HCT116 (cell line): ENCODE data around the gene TOX2. TPM values are rescaled to one million over a fixed set of nuclear protein-coding genes. Genes with fewer than 3 reads are reported as not detected.

Experiments
- ATAC-seq: fragments of 200-7000 bp; cut with Tn5 transposase; 2 replicates; pipeline ENCODE4 v1.9.1; 2020; ENCODE audit warnings: mild to moderate bottlenecking, moderate library complexity
- BruUV-seq: library from RNA; stranded (reverse); fragments of 400-500 nt; replicated peaks from 2 replicates; lab custom pipeline; 2021; lab: Mats Ljungman, UMichigan
- CTCF ChIA-PET: fragments of 300-600 bp; sonication (Branson Sonifier 250); formaldehyde crosslinking; loops from one replicate; lab custom pipeline; 2021; ENCODE audit warnings: antibody characterized with exemption; lab: Charles Lee
- POLR2A ChIA-PET: fragments of 300-600, 350-600 bp; sonication (Branson Sonifier 250); formaldehyde crosslinking; loops from one replicate; lab custom pipeline; 2021; ENCODE audit warnings: antibody characterized with exemption; lab: Charles Lee
- RAD21 ChIA-PET, 2 experiments: fragments of 300-600 bp; sonication (Branson Sonifier 250); formaldehyde crosslinking; loops; one replicate each; lab custom pipeline; 2023; ENCODE audit warnings: low total read pairs in 2 of 2; ENCODE audit not compliant: uncharacterized antibody in 2 of 2, unreplicated experiment in 2 of 2, low non-redundant PET in 1 of 2; lab: Charles Lee
- DNase-seq: peaks from one replicate; pipeline ENCODE4 v3.0.0-alpha.2; 2010; ENCODE audit warnings: low read depth, low spot score
- H2AFZ ChIP-seq: fragments of 200-600 bp; shearing (Covaris generic), sonication (generic); 2 replicates; pipeline ENCODE4 v1.6.1; 2017; ENCODE audit warnings: low read depth, mixed run types, mixed read lengths, antibody characterized with exemption, low read length; ENCODE audit not compliant: poor library complexity, severe bottlenecking
- H3K27ac ChIP-seq: 2 replicates; pipeline ENCODE4 v1.5.1; 2012; ENCODE audit warnings: low read depth, low read length
- H3K27me3 ChIP-seq: fragments of 200-600 bp; sonication (generic); 2 replicates; pipeline ENCODE4 v1.6.1; 2016; ENCODE audit warnings: mixed run types, low read length, mixed read lengths; ENCODE audit not compliant: insufficient read depth
- H3K36me3 ChIP-seq, 2 experiments: fragments of 200-500 bp in 1 of 2; fragments of 200-600 bp in 1 of 2; sonication (Bioruptor generic) in 1 of 2; sonication (generic) in 1 of 2; 2 replicates each; pipeline versions ENCODE4 v1.5.1 to v1.6.1; 2014 to 2016; ENCODE audit warnings: low read length in 2 of 2, inconsistent platforms in 1 of 2, mixed read lengths in 1 of 2, mixed run types in 1 of 2; ENCODE audit not compliant: insufficient read depth in 2 of 2, control insufficient read depth in 1 of 2
- H3K4me1 ChIP-seq, 2 experiments: fragments of 200-600 bp in 1 of 2; sonication (generic) in 1 of 2; 2 replicates each; pipeline versions ENCODE4 v1.5.1 to v1.6.1; 2012 to 2017; ENCODE audit warnings: low read length in 2 of 2, inconsistent platforms in 1 of 2, mild to moderate bottlenecking in 1 of 2, mixed read lengths in 1 of 2, mixed run types in 1 of 2, moderate library complexity in 1 of 2; ENCODE audit not compliant: insufficient read depth in 2 of 2, control insufficient read depth in 1 of 2
- H3K4me2 ChIP-seq: fragments of 200-600 bp; sonication (generic); 2 replicates; pipeline ENCODE4 v1.6.1; 2017; ENCODE audit warnings: mixed run types, low read length, mixed read lengths
- H3K4me3 ChIP-seq, 2 experiments: fragments of 200-600 bp in 1 of 2; sonication (generic) in 1 of 2; replicated peaks in 1 of 2; 2 replicates each; pipeline ENCODE4 v1.5.1; 2011 to 2016; ENCODE audit warnings: low read length in 2 of 2, control low read depth in 1 of 2, low read depth in 1 of 2, mild to moderate bottlenecking in 1 of 2, mixed read lengths in 1 of 2, mixed run types in 1 of 2
- H3K79me2 ChIP-seq: fragments of 200-600 bp; sonication (generic); 2 replicates; pipeline ENCODE4 v1.6.1; 2017; ENCODE audit warnings: mild to moderate bottlenecking, mixed run types, low read length, moderate library complexity, mixed read lengths; ENCODE audit not compliant: insufficient read depth
- H3K9ac ChIP-seq: fragments of 200-600 bp; sonication (generic); 2 replicates; pipeline ENCODE4 v1.6.1; 2016; ENCODE audit warnings: low read length, mixed read lengths
- H3K9me2 ChIP-seq: fragments of 200-600 bp; sonication (generic), shearing (Covaris generic); 2 replicates; pipeline ENCODE4 v1.6.1; 2017; ENCODE audit warnings: mixed run types, mild to moderate bottlenecking, moderate library complexity; ENCODE audit not compliant: insufficient read depth
- H3K9me3 ChIP-seq, 2 experiments: fragments of 200-500 bp in 1 of 2; fragments of 200-600 bp in 1 of 2; sonication (Bioruptor generic) in 1 of 2; sonication (generic) in 1 of 2; 2 replicates each; pipeline ENCODE4 v1.6.1; 2014 to 2017; ENCODE audit warnings: low read length in 2 of 2, mixed read lengths in 2 of 2, inconsistent platforms in 1 of 2, low read depth in 1 of 2, mild to moderate bottlenecking in 1 of 2, mixed run types in 1 of 2, moderate library complexity in 1 of 2; ENCODE audit not compliant: control insufficient read depth in 1 of 2, insufficient read depth in 1 of 2
- H4K20me1 ChIP-seq: fragments of 200-600 bp; sonication (generic), shearing (Covaris generic); 2 replicates; pipeline ENCODE4 v1.6.1; 2017; ENCODE audit warnings: mixed run types, mild to moderate bottlenecking, moderate library complexity; ENCODE audit not compliant: insufficient read depth
- CEBPB ChIP-seq: IDR thresholded peaks from 2 replicates; pipeline ENCODE4 v1.6.1; 2012; ENCODE audit warnings: low read depth
- EGR1 ChIP-seq: IDR thresholded peaks from 2 replicates; pipeline ENCODE4 v1.6.1; 2012; ENCODE audit warnings: low read depth
- EZH2 ChIP-seq: fragments of 200-600 bp; sonication (generic); IDR thresholded peaks from 2 replicates; pipeline ENCODE4 v1.6.1; 2017; ENCODE audit warnings: antibody characterized with exemption, mixed run types
- EZH2phosphoT487 ChIP-seq: fragments of 200-600 bp; IDR thresholded peaks from 2 replicates; pipeline ENCODE4 v1.6.1; 2018; ENCODE audit warnings: antibody characterized with exemption, borderline replicate concordance
- FOSL1 ChIP-seq: IDR thresholded peaks from 2 replicates; pipeline ENCODE4 v1.6.1; 2012; ENCODE audit warnings: low read depth
- JUND ChIP-seq: IDR thresholded peaks from 2 replicates; pipeline ENCODE4 v1.6.1; 2012
- POLR2A ChIP-seq: IDR thresholded peaks from 2 replicates; pipeline ENCODE4 v1.7.0; 2011; ENCODE audit warnings: borderline replicate concordance; ENCODE audit not compliant: insufficient read depth, insufficient read length; ENCODE audit errors: extremely low read depth
- RAD21 ChIP-seq: IDR thresholded peaks from 2 replicates; pipeline ENCODE4 v1.6.1; 2012; ENCODE audit warnings: low read depth, mild to moderate bottlenecking
- SRF ChIP-seq: IDR thresholded peaks from 2 replicates; pipeline ENCODE4 v1.6.1; 2012; ENCODE audit warnings: low read depth
- TCF7L2 ChIP-seq: IDR thresholded peaks from 2 replicates; pipeline ENCODE4 v1.7.0; 2011; ENCODE audit warnings: borderline replicate concordance, inconsistent platforms; ENCODE audit not compliant: insufficient read depth, insufficient read length; ENCODE audit errors: extremely low read depth
- YY1 ChIP-seq: IDR thresholded peaks from 2 replicates; pipeline ENCODE4 v1.6.1; 2011; ENCODE audit warnings: low read length, low read depth, moderate library complexity, mild to moderate bottlenecking; ENCODE audit not compliant: insufficient replicate concordance; ENCODE audit errors: extremely low read depth
- ZNF274 ChIP-seq: fragments of 200-500 bp; sonication (Bioruptor generic); IDR thresholded peaks from 2 replicates; pipeline ENCODE4 v1.6.1; 2014; ENCODE audit warnings: mild to moderate bottlenecking, low read depth, low read length, inconsistent platforms
- intact Hi-C: fragments of 100-400 bp; cut with micrococcal nuclease; formaldehyde crosslinking; loops from 2 replicates; pipeline ENCODE4 v1.10.0; 2022
- total RNA-seq: library from RNA; stranded (reverse); gene quantifications from one replicate; pipeline ENCODE4 v1.2.1, GENCODE V29; 2021; ENCODE audit not compliant: unreplicated experiment
- TF ChIP-seq, protein P1 (sequence below): IDR thresholded peaks from 2 replicates; pipeline ENCODE4 v1.6.1; 2012
- TF ChIP-seq, protein P2 (sequence below): IDR thresholded peaks from 2 replicates; pipeline ENCODE4 v1.6.1; 2012
- TF ChIP-seq, protein P3 (sequence below), 3 experiments: fragments of 200-600 bp in 1 of 3; sonication (generic) in 1 of 3; IDR thresholded peaks in 2 of 3; conservative IDR thresholded peaks in 1 of 3; 2 replicates each; pipeline ENCODE4 v1.5.1; 2012 to 2017; ENCODE audit warnings: low read depth in 2 of 3, low read length in 2 of 3, antibody characterized with exemption in 1 of 3, borderline replicate concordance in 1 of 3, control low read depth in 1 of 3, mild to moderate bottlenecking in 1 of 3, mixed read lengths in 1 of 3, mixed run types in 1 of 3, moderate library complexity in 1 of 3; ENCODE audit not compliant: insufficient read depth in 1 of 3

TOX2 gene
- total RNA-seq, 1 experiment from 2014 or later: 39.6 TPM

DNA sequence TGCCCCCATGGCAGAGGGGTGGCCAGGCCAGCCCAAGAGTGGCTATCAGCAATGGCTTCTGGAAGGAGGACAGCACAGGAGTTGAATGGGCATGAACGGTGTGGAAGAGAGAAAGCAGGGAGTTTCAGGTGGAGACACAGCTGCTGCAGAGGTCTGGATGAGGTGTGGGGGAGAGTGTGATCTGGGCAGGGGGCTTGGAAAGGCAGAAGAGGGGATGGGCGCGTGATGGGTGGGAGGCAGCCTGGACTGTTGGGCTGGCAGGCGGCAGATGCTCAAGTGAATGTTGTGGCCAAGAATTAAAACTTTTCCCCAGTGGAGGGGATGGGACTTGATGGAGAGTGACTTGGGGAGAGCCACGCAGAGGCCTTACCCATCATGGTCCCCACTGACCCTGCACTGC, 46.5 kb downstream of the TOX2 start:
- POLR2A ChIA-PET: interaction anchor here (1.1 kb wide), 1 partner anchor 20 kb away, joined by 3 read pairs; no protein-coding TSS in a partner anchor
- Histone ChIP-seq H4K20me1 (no peaks in the 10 kb centered on the region), H3K79me2 (peaks cover 23% of the 10 kb centered on the region; the same call in 1 of the 2 replicates), H3K27me3 (no peaks in the 10 kb centered on the region), H3K9ac (no peak overlapping the region), H2AFZ (no peak overlapping the region), H3K4me1 (peaks cover 51 to 95% of the 10 kb centered on the region in 2 experiments), H3K27ac (no peak overlapping the region), H3K36me3 (no peaks in the 10 kb centered on the region), H3K9me2 (no peaks in the 10 kb centered on the region), H3K9me3 (peaks cover 0 to 6% of the 10 kb centered on the region in 2 experiments; a peak in 1 of 4 replicates), H3K4me3 (no peak overlapping the region), H3K4me2 (no peak overlapping the region)
- ATAC-seq (no peak), DNase-seq (no peak)
- CTCF ChIA-PET: interaction anchor here (1.1 kb wide), 1 partner anchor 22 kb away, joined by 3 read pairs; no protein-coding TSS in a partner anchor
- BruUV-seq: no TSS peak
- intact Hi-C loops: no loop called here
- RAD21 ChIA-PET: no interaction called here
- TF ChIP-seq EGR1: no peak
- TF ChIP-seq TCF7L2: no peak
- TF ChIP-seq, protein P1, sequence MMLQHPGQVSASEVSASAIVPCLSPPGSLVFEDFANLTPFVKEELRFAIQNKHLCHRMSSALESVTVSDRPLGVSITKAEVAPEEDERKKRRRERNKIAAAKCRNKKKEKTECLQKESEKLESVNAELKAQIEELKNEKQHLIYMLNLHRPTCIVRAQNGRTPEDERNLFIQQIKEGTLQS: no peak
- no peak for TF ChIP-seq EZH2
- no peak for TF ChIP-seq ZNF274
- TF ChIP-seq YY1: no peak
- no peak for TF ChIP-seq CEBPB

DNA sequence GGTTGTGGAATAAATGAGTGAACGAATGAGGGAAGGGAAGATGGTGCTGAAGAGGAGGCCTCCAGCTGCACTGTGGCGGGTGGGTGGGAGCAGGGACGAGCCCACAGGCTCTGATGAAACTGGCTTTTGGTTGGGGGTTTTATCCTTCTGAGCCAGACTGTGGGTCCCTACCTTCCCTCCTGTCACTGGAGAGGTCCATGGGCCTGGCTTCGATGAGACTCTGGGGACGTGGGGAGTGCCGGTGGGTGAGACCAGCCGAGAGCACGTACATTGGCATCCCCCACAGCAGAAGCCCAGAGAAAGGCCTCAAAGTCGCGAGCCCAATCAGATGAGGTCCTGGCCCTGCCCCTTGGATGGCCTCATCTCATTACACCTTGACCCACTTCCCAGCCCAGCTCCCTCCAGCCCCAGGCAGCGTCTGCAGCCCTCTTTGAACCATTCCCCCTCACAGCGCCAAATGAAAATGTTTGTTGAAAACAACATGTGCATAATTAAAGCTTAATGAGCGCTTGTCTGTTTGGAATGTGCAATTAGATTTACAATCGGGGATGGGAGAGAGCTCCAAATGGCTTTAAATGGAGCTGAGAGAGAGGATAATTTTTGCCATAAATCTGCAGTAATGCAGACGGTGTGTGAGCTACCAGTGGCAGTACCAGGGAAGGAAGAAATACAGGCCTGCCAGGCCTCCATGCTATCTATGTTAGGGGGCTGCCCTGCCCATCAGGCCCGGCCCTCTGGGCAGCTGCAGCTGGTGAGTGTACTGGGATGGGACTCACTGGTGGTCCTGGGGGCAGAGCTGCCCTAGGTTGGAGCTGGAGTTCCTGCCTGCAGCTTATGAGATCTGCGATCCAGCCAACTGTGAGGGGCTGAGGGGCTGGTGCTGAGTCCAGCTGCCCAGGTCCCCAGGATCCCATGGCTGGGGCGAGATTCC, 47.2 kb downstream of the TOX2 start:
- Histone ChIP-seq H3K27ac (no peak overlapping the region), H2AFZ (no peak overlapping the region), H3K4me3 (no peak overlapping the region), H4K20me1 (no peaks in the 10 kb centered on the region), H3K36me3 (no peaks in the 10 kb centered on the region), H3K9ac (no peak overlapping the region), H3K27me3 (no peaks in the 10 kb centered on the region), H3K9me2 (no peaks in the 10 kb centered on the region), H3K4me1 (peaks cover 44 to 88% of the 10 kb centered on the region in 2 experiments), H3K4me2 (no peak overlapping the region), H3K79me2 (peaks cover 23% of the 10 kb centered on the region; the same call in 1 of the 2 replicates)
- ChIA-PET CTCF (interaction anchor here (1.1 kb wide), 1 partner anchor 22 kb away, joined by 3 read pairs; no protein-coding TSS in a partner anchor), RAD21 (no interaction called here)
- intact Hi-C loops: no loop called here
- no peak for ATAC-seq
- BruUV-seq: no TSS peak
- TF ChIP-seq SRF (no peak), EGR1 (no peak), RAD21 (no peak), JUND (no peak), POLR2A (no peak), FOSL1 (no peak), EZH2phosphoT487 (no peak)
- TF ChIP-seq, protein P2, sequence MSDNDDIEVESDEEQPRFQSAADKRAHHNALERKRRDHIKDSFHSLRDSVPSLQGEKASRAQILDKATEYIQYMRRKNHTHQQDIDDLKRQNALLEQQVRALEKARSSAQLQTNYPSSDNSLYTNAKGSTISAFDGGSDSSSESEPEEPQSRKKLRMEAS: no peak
- TF ChIP-seq, protein P3, sequence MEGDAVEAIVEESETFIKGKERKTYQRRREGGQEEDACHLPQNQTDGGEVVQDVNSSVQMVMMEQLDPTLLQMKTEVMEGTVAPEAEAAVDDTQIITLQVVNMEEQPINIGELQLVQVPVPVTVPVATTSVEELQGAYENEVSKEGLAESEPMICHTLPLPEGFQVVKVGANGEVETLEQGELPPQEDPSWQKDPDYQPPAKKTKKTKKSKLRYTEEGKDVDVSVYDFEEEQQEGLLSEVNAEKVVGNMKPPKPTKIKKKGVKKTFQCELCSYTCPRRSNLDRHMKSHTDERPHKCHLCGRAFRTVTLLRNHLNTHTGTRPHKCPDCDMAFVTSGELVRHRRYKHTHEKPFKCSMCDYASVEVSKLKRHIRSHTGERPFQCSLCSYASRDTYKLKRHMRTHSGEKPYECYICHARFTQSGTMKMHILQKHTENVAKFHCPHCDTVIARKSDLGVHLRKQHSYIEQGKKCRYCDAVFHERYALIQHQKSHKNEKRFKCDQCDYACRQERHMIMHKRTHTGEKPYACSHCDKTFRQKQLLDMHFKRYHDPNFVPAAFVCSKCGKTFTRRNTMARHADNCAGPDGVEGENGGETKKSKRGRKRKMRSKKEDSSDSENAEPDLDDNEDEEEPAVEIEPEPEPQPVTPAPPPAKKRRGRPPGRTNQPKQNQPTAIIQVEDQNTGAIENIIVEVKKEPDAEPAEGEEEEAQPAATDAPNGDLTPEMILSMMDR (IDR thresholded peaks at IDR 0.05 in 2 of 3, conservative IDR thresholded peaks at IDR 0.05 in 1 of 3; ENCODE audit: borderline replicate concordance in 1 of 3, insufficient read depth in 1 of 3, low read depth in 2 of 3, low read length in 2 of 3): no peak
- TF ChIP-seq, all 23 proteins: peak for 0
- H3K9me3 ChIP-seq: peaks cover 0 to 6% of the 10 kb centered on the region in 2 experiments; a peak in 1 of 4 replicates
- DNase-seq: no peak
- POLR2A ChIA-PET: interaction anchor here (1.1 kb wide), 1 partner anchor 20 kb away, joined by 3 read pairs; no protein-coding TSS in a partner anchor
